Osteoblast (primary cell): ENCODE results near the gene AJUBA. TPM values are rescaled to one million over a fixed set of nuclear protein-coding genes. Genes with fewer than 3 reads are reported as not detected.

ENCODE experiments used
- DNase-seq: peaks from one replicate; pipeline ENCODE4 v3.0.0; 2011; ENCODE audit warnings: low spot score, mixed read lengths; ENCODE audit not compliant: insufficient read length; ENCODE audit errors: missing footprints
- H2AFZ ChIP-seq: 2 replicates; pipeline ENCODE4 v1.6.0; 2011; ENCODE audit warnings: mild to moderate bottlenecking, low read length
- H3K27ac ChIP-seq: 2 replicates; pipeline ENCODE4 v1.5.1; 2011; ENCODE audit warnings: mild to moderate bottlenecking, low read depth, low read length, moderate library complexity
- H3K27me3 ChIP-seq: 2 replicates; pipeline ENCODE4 v1.6.0; 2012; ENCODE audit warnings: mild to moderate bottlenecking, control low read depth, inconsistent platforms, low read length, moderate library complexity; ENCODE audit not compliant: insufficient read depth
- H3K36me3 ChIP-seq: 2 replicates; pipeline ENCODE4 v1.5.1; 2011; ENCODE audit warnings: mild to moderate bottlenecking, low read length, control low read depth, moderate library complexity; ENCODE audit not compliant: insufficient read depth
- H3K4me1 ChIP-seq: 2 replicates; pipeline ENCODE4 v1.5.1; 2011; ENCODE audit warnings: mild to moderate bottlenecking, low read length, control low read depth, moderate library complexity; ENCODE audit not compliant: insufficient read depth
- H3K4me2 ChIP-seq: 2 replicates; pipeline ENCODE4 v1.6.0; 2011; ENCODE audit warnings: mild to moderate bottlenecking, low read length; ENCODE audit not compliant: insufficient read depth
- H3K4me3 ChIP-seq: fragments of 200-600 bp; sonication (generic); 3 replicates; pipeline ENCODE4 v1.5.1; 2012; ENCODE audit warnings: mild to moderate bottlenecking, low read length, inconsistent platforms; ENCODE audit not compliant: insufficient read depth
- H3K79me2 ChIP-seq: 2 replicates; pipeline ENCODE4 v1.6.0; 2012; ENCODE audit warnings: mild to moderate bottlenecking, low read length, control low read depth, inconsistent platforms; ENCODE audit not compliant: insufficient read depth
- H3K9me3 ChIP-seq: 2 replicates; pipeline ENCODE4 v1.5.1; 2011; ENCODE audit warnings: low read depth, low read length, control low read depth
- H4K20me1 ChIP-seq: 2 replicates; pipeline ENCODE4 v1.6.0; 2012; ENCODE audit warnings: mild to moderate bottlenecking, low read length, control low read depth; ENCODE audit not compliant: insufficient read depth
- CTCF ChIP-seq: IDR thresholded peaks from 2 replicates; pipeline ENCODE4 v1.5.1; 2011; ENCODE audit warnings: mild to moderate bottlenecking, low read depth, low read length, moderate library complexity; ENCODE audit errors: extremely low read depth
- total RNA-seq: library from RNA; depleted of rRNA; stranded (reverse); fragments of >200 nt; gene quantifications from 2 replicates; pipeline ENCODE4 v1.2.3, GENCODE V29; 2012

Gene AJUBA
- total RNA-seq, 1 donor, result 74.9 TPM

- no peak for DNase-seq
- no peak overlapping the region for H2AFZ ChIP-seq
- H3K27ac ChIP-seq, result peak overlapping the region; percentile 75
- peak overlapping the region; percentile 63 for H3K4me2 ChIP-seq
- H3K36me3 ChIP-seq, result peaks cover 51% of the 10 kb centered on the region
- H3K27me3 ChIP-seq, result no peaks in the 10 kb centered on the region
- peaks cover 53% of the 10 kb centered on the region for H3K4me1 ChIP-seq
- H3K4me3 ChIP-seq, result peak overlapping the region; percentile 27
- H3K79me2 ChIP-seq, result peaks cover 48% of the 10 kb centered on the region
- peaks cover 22% of the 10 kb centered on the region for H4K20me1 ChIP-seq
- H3K9me3 ChIP-seq, result no peaks in the 10 kb centered on the region
- no peak for TF ChIP-seq CTCF
Observed at GRCh38 chr14:22976620-22977433, 5.5 kb downstream of the AJUBA start.

- Histone ChIP-seq H3K4me3 (no peak overlapping the region), H3K79me2 (peaks cover 29% of the 10 kb centered on the region), H3K4me2 (no peak overlapping the region), H3K4me1 (peaks cover 46% of the 10 kb centered on the region), H3K27ac (peak overlapping the region; percentile 9), H3K27me3 (no peaks in the 10 kb centered on the region), H3K36me3 (peaks cover 60% of the 10 kb centered on the region), H3K9me3 (no peaks in the 10 kb centered on the region), H2AFZ (no peak overlapping the region), H4K20me1 (peaks cover 22% of the 10 kb centered on the region)
- no peak for DNase-seq
- TF ChIP-seq CTCF, result no peak
Observed at GRCh38 chr14:22974530-22975313, 7.6 kb downstream of the AJUBA start.

GRCh38 chr14:22973217-22974032, 8.9 kb downstream of the AJUBA start:
- H3K27ac ChIP-seq, result no peak overlapping the region

More at GRCh38 chr14:22973217-22974032, 8.9 kb downstream of the AJUBA start:
- Histone ChIP-seq H3K9me3 (no peaks in the 10 kb centered on the region), H3K4me1 (peaks cover 33% of the 10 kb centered on the region), H2AFZ (no peak overlapping the region), H3K4me2 (no peak overlapping the region), H3K36me3 (peaks cover 61% of the 10 kb centered on the region), H3K4me3 (no peak overlapping the region), H3K79me2 (peaks cover 21% of the 10 kb centered on the region), H3K27me3 (no peaks in the 10 kb centered on the region), H4K20me1 (peaks cover 19% of the 10 kb centered on the region)
- DNase-seq, result peak; percentile 90
- TF ChIP-seq CTCF, result peak; percentile 67
